ENCODE measurements around the gene ASCL5. TPM values are rescaled to one million over a fixed set of nuclear protein-coding genes. Genes with fewer than 3 reads are reported as not detected.

Gene ASCL5
- total and polyA plus RNA-seq, 4 donors: 0.01 to 0.25 (median 0.14) TPM; not detected in 1

- Histone ChIP-seq H3K27ac (ENCODE audit: low read depth in 1 of 2, low read length in 1 of 2) (no peak overlapping the region), H3K36me3 (ENCODE audit: control insufficient read depth in 4 of 4, insufficient read depth in 4 of 4, low read length in 4 of 4) (peaks cover 2 to 56% (median 46%) of the 10 kb centered on the region in 4 donors), H3K9me3 (ENCODE audit: control insufficient read depth in 4 of 4, insufficient read depth in 3 of 4, low read length in 3 of 4) (no peaks in the 10 kb centered on the region), H3K27me3 (ENCODE audit: control insufficient read depth in 3 of 3, insufficient read depth in 3 of 3, low read length in 2 of 3) (no peaks in the 10 kb centered on the region), H3K4me1 (ENCODE audit: control insufficient read depth in 5 of 5, insufficient read depth in 5 of 5, low read length in 5 of 5) (peaks cover 0 to 4% (median 0%) of the 10 kb centered on the region in 5 donors), H3K9ac (ENCODE audit: insufficient read depth in 1 of 2, low read length in 2 of 2) (no peak overlapping the region), H3K4me3 (no peak overlapping the region)
- 85 to 90% methylated on average over 12 to 13 of the region's 13 CpGs for WGBS, 2 donors
- TF ChIP-seq CTCF (IDR thresholded peaks at IDR 0.05; ENCODE audit: control extremely low read depth, extremely low read depth): no peak
- DNase-seq: no peak
- ATAC-seq (ENCODE audit: insufficient read depth, low FRiP score): no peak
Observed at GRCh38 chr1:201147396-201148015, 20.5 kb upstream of the ASCL5 start.

GRCh38 chr1:201146626-201147390 lies 19.8 kb upstream of the ASCL5 start:
- Histone ChIP-seq H3K27ac (ENCODE audit: low read depth in 1 of 2, low read length in 1 of 2) (no peak overlapping the region), H3K4me3 (no peak overlapping the region), H3K4me1 (ENCODE audit: control insufficient read depth in 5 of 5, insufficient read depth in 5 of 5, low read length in 5 of 5) (peaks cover 0 to 2% (median 0%) of the 10 kb centered on the region in 5 donors), H3K27me3 (ENCODE audit: control insufficient read depth in 3 of 3, insufficient read depth in 3 of 3, low read length in 2 of 3) (no peaks in the 10 kb centered on the region), H3K36me3 (ENCODE audit: control insufficient read depth in 4 of 4, insufficient read depth in 4 of 4, low read length in 4 of 4) (peaks cover 2 to 58% (median 48%) of the 10 kb centered on the region in 4 donors), H3K9me3 (ENCODE audit: control insufficient read depth in 4 of 4, insufficient read depth in 3 of 4, low read length in 3 of 4) (no peaks in the 10 kb centered on the region), H3K9ac (ENCODE audit: insufficient read depth in 1 of 2, low read length in 2 of 2) (no peak overlapping the region)
- DNase-seq (peak in 1 of 3 donors; percentile 8), ATAC-seq (ENCODE audit: insufficient read depth, low FRiP score) (no peak)
- WGBS, 2 donors: 89 to 90% methylated on average over 17 of the region's 17 CpGs
- TF ChIP-seq CTCF (IDR thresholded peaks at IDR 0.05; ENCODE audit: control extremely low read depth, extremely low read depth): no peak

- H3K9ac ChIP-seq (ENCODE audit: insufficient read depth in 1 of 2, low read length in 2 of 2): no peak overlapping the region
Observed at GRCh38 chr1:201145816-201146215, 18.8 kb upstream of the ASCL5 start.

More at GRCh38 chr1:201145816-201146215, 18.8 kb upstream of the ASCL5 start:
- H3K27me3 ChIP-seq (ENCODE audit: control insufficient read depth in 3 of 3, insufficient read depth in 3 of 3, low read length in 2 of 3): no peaks in the 10 kb centered on the region
- H3K4me3 ChIP-seq: no peak overlapping the region
- WGBS, 2 donors: 92 to 96% methylated on average over 7 of the region's 7 CpGs
- ATAC-seq (ENCODE audit: insufficient read depth, low FRiP score) (no peak), DNase-seq (peak in 1 of 3 donors; percentile 9)
- TF ChIP-seq CTCF (IDR thresholded peaks at IDR 0.05; ENCODE audit: control extremely low read depth, extremely low read depth): no peak
- no peaks in the 10 kb centered on the region for H3K9me3 ChIP-seq (ENCODE audit: control insufficient read depth in 4 of 4, insufficient read depth in 3 of 4, low read length in 3 of 4)
- no peaks in the 10 kb centered on the region for H3K4me1 ChIP-seq (ENCODE audit: control insufficient read depth in 5 of 5, insufficient read depth in 5 of 5, low read length in 5 of 5)
- no peak overlapping the region for H3K27ac ChIP-seq (ENCODE audit: low read depth in 1 of 2, low read length in 1 of 2)
- peaks cover 2 to 55% (median 52%) of the 10 kb centered on the region in 4 donors for H3K36me3 ChIP-seq (ENCODE audit: control insufficient read depth in 4 of 4, insufficient read depth in 4 of 4, low read length in 4 of 4)

Measured in lung (tissue), 12 donors.